ENCODE data around the gene FLOT1. TPM values are rescaled to one million over a fixed set of nuclear protein-coding genes. Genes with fewer than 3 reads are reported as not detected.

FLOT1 gene
- total RNA-seq, 1 experiment from 2014 or later = 243 TPM

GRCh38 chr6:30750379-30750668 lies 7.8 kb upstream of the FLOT1 start:
- H3K27ac Mint-ChIP-seq (ENCODE audit: unreplicated experiment) = peak overlapping the region; percentile 98
- H3K4me3 Mint-ChIP-seq (ENCODE audit: low read depth, unreplicated experiment) = peak overlapping the region; percentile 59
- no peaks in the 10 kb centered on the region for H3K27me3 Mint-ChIP-seq (ENCODE audit: unreplicated experiment)
- intact Hi-C loops (cut with micrococcal nuclease; ENCODE audit: unreplicated experiment) = no loop called here
- no peak for TF ChIP-seq CTCF (IDR thresholded peaks at IDR 0.05; ENCODE audit: unreplicated experiment)
- no TSS peak for BruUV-seq (replicated peaks)
- peaks cover 61% of the 10 kb centered on the region for H3K4me1 Mint-ChIP-seq (ENCODE audit: low read depth, unreplicated experiment)
- CTCF ChIA-PET = interaction anchor here (0.6 kb wide), 1 partner anchor 9 kb away, joined by 3 read pairs; no protein-coding TSS in a partner anchor
- no peaks in the 10 kb centered on the region for H3K9me3 Mint-ChIP-seq (ENCODE audit: low read depth, unreplicated experiment)
- no peak for DNase-seq
- H3K36me3 Mint-ChIP-seq (ENCODE audit: insufficient read depth, unreplicated experiment) = peaks cover 56% of the 10 kb centered on the region

- peaks cover 62% of the 10 kb centered on the region for H3K36me3 Mint-ChIP-seq (ENCODE audit: insufficient read depth, unreplicated experiment)
- peak; percentile 95 for DNase-seq
- BruUV-seq (replicated peaks) = TSS peak; percentile 92
- H3K27me3 Mint-ChIP-seq (ENCODE audit: unreplicated experiment) = no peaks in the 10 kb centered on the region
- peak overlapping the region; percentile 98 for H3K27ac Mint-ChIP-seq (ENCODE audit: unreplicated experiment)
- intact Hi-C loops (cut with micrococcal nuclease; ENCODE audit: unreplicated experiment) = loop anchor here (2.0 kb wide), 3 partner anchors 15 to 73 kb away; no protein-coding TSS in a partner anchor
- CTCF ChIA-PET = interaction anchor here (0.6 to 2.2 kb wide), 9 partner anchors 9 to 462 kb away, joined by 3 to 11 read pairs (median 5); no protein-coding TSS in a partner anchor
- TF ChIP-seq CTCF (IDR thresholded peaks at IDR 0.05; ENCODE audit: unreplicated experiment) = no peak
- H3K4me3 Mint-ChIP-seq (ENCODE audit: low read depth, unreplicated experiment) = peak overlapping the region; percentile 59
- H3K9me3 Mint-ChIP-seq (ENCODE audit: low read depth, unreplicated experiment) = no peaks in the 10 kb centered on the region
- H3K4me1 Mint-ChIP-seq (ENCODE audit: low read depth, unreplicated experiment) = peaks cover 67% of the 10 kb centered on the region
Measured at GRCh38 chr6:30749554-30750378, 7.3 kb upstream of the FLOT1 start.

GRCh38 chr6:30748851-30749540 lies 6.5 kb upstream of the FLOT1 start:
- H3K36me3 Mint-ChIP-seq (ENCODE audit: insufficient read depth, unreplicated experiment) = peaks cover 70% of the 10 kb centered on the region
- peak; percentile 58 for DNase-seq
- H3K27ac Mint-ChIP-seq (ENCODE audit: unreplicated experiment) = peak overlapping the region; percentile 98
- peaks cover 2% of the 10 kb centered on the region for H3K27me3 Mint-ChIP-seq (ENCODE audit: unreplicated experiment)
- H3K4me3 Mint-ChIP-seq (ENCODE audit: low read depth, unreplicated experiment) = peak overlapping the region; percentile 59
- H3K9me3 Mint-ChIP-seq (ENCODE audit: low read depth, unreplicated experiment) = no peaks in the 10 kb centered on the region
- CTCF ChIA-PET = interaction anchor here (0.6 to 2.2 kb wide), 9 partner anchors 10 to 462 kb away, joined by 3 to 11 read pairs (median 5); no protein-coding TSS in a partner anchor
- intact Hi-C loops (cut with micrococcal nuclease; ENCODE audit: unreplicated experiment) = loop anchor here (2.0 kb wide), 3 partner anchors 16 to 74 kb away; no protein-coding TSS in a partner anchor
- no TSS peak for BruUV-seq (replicated peaks)
- H3K4me1 Mint-ChIP-seq (ENCODE audit: low read depth, unreplicated experiment) = peaks cover 67% of the 10 kb centered on the region
- no peak for TF ChIP-seq CTCF (IDR thresholded peaks at IDR 0.05; ENCODE audit: unreplicated experiment)

GRCh38 chr6:30747902-30748769 lies 5.6 kb upstream of the FLOT1 start:
- Mint-ChIP-seq H3K9me3 (ENCODE audit: low read depth, unreplicated experiment) (no peaks in the 10 kb centered on the region), H3K27ac (ENCODE audit: unreplicated experiment) (peak overlapping the region; percentile 98), H3K4me3 (ENCODE audit: low read depth, unreplicated experiment) (peak overlapping the region; percentile 59), H3K4me1 (ENCODE audit: low read depth, unreplicated experiment) (peaks cover 60% of the 10 kb centered on the region), H3K27me3 (ENCODE audit: unreplicated experiment) (peaks cover 11% of the 10 kb centered on the region), H3K36me3 (ENCODE audit: insufficient read depth, unreplicated experiment) (peaks cover 78% of the 10 kb centered on the region)
- DNase-seq = peak; percentile 62
- CTCF ChIA-PET = interaction anchor here (0.6 to 2.2 kb wide), 8 partner anchors 11 to 734 kb away, joined by 3 to 11 read pairs (median 5); no protein-coding TSS in a partner anchor
- no peak for TF ChIP-seq CTCF (IDR thresholded peaks at IDR 0.05; ENCODE audit: unreplicated experiment)
- intact Hi-C loops (cut with micrococcal nuclease; ENCODE audit: unreplicated experiment) = loop anchor here (2.0 kb wide), 3 partner anchors 17 to 75 kb away; no protein-coding TSS in a partner anchor
- no TSS peak for BruUV-seq (replicated peaks)

Measured in Calu3 (cell line).